ENCODE data around the gene ZFPM1. TPM values are rescaled to one million over a fixed set of nuclear protein-coding genes. Genes with fewer than 3 reads are reported as not detected.

The ZFPM1 gene
- total RNA-seq, 3 donors from 2014 or later = 0.32 to 2.9 (median 2.3) TPM

- H3K27me3 ChIP-seq = peaks cover 0 to 24% of the 10 kb centered on the region in 2 donors
- H3K36me3 ChIP-seq = no peaks in the 10 kb centered on the region
- TF ChIP-seq POLR2AphosphoS5 (IDR thresholded peaks at IDR 0.05) (no peak), POLR2A (IDR thresholded peaks at IDR 0.05) (no peak)
- TF ChIP-seq, protein P1, sequence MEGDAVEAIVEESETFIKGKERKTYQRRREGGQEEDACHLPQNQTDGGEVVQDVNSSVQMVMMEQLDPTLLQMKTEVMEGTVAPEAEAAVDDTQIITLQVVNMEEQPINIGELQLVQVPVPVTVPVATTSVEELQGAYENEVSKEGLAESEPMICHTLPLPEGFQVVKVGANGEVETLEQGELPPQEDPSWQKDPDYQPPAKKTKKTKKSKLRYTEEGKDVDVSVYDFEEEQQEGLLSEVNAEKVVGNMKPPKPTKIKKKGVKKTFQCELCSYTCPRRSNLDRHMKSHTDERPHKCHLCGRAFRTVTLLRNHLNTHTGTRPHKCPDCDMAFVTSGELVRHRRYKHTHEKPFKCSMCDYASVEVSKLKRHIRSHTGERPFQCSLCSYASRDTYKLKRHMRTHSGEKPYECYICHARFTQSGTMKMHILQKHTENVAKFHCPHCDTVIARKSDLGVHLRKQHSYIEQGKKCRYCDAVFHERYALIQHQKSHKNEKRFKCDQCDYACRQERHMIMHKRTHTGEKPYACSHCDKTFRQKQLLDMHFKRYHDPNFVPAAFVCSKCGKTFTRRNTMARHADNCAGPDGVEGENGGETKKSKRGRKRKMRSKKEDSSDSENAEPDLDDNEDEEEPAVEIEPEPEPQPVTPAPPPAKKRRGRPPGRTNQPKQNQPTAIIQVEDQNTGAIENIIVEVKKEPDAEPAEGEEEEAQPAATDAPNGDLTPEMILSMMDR (IDR thresholded peaks at IDR 0.05) = no peak
- no peak overlapping the region for H3K27ac ChIP-seq
- no peaks in the 10 kb centered on the region for H3K4me1 ChIP-seq
- intact Hi-C loops (cut with DNase I; ENCODE audit: low total_unique reads) = no loop called here
- peaks cover 0 to under 1% of the 10 kb centered on the region in 2 donors for H3K9me3 ChIP-seq
- no peak for DNase-seq (ENCODE audit: low spot score in 2 of 2)
- no peak overlapping the region for H3K4me3 ChIP-seq
Measured at GRCh38 chr16:88548985-88549384, 95.9 kb downstream of the ZFPM1 start.

GRCh38 chr16:88549671-88550245 is 96.7 kb downstream of the ZFPM1 start:
- Histone ChIP-seq H3K27ac (no peak overlapping the region), H3K4me1 (no peaks in the 10 kb centered on the region), H3K4me3 (no peak overlapping the region), H3K36me3 (no peaks in the 10 kb centered on the region), H3K27me3 (peaks cover 0 to 28% of the 10 kb centered on the region in 2 donors), H3K9me3 (no peaks in the 10 kb centered on the region)
- intact Hi-C loops (cut with DNase I; ENCODE audit: low total_unique reads) = no loop called here
- DNase-seq (ENCODE audit: low spot score in 2 of 2) = no peak
- TF ChIP-seq, protein P1 (IDR thresholded peaks at IDR 0.05) = no peak
- TF ChIP-seq POLR2A (IDR thresholded peaks at IDR 0.05) (no peak), POLR2AphosphoS5 (IDR thresholded peaks at IDR 0.05) (no peak)

- H3K27me3 ChIP-seq = peaks cover 0 to 31% of the 10 kb centered on the region in 2 donors
- intact Hi-C loops (cut with DNase I; ENCODE audit: low total_unique reads) = no loop called here
- H3K4me3 ChIP-seq = no peak overlapping the region
Measured at GRCh38 chr16:88550246-88550661, 97.2 kb downstream of the ZFPM1 start.

DNA sequence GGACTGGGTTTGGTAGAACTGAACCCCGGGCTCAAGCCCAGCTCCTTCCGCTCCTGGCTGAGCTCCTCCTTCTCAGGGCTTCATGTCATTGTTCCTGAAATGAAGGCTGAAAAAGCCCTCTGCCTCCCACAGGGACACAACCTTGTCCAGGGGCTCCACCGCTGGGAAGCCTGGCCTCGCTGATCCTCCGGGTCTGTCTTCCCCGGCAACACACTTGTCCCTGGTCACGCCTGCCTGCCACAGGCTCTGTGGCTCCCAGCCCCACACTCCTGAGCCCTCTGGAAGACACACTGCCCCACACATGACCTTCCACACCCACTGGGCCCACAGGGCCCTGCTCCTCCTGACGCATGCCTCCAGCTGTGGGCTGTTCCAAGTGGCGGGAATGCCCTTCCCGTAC is 99.1 kb downstream of the ZFPM1 start:
- TF ChIP-seq, protein P1 (IDR thresholded peaks at IDR 0.05) = no peak
- TF ChIP-seq POLR2A (IDR thresholded peaks at IDR 0.05) (no peak), POLR2AphosphoS5 (IDR thresholded peaks at IDR 0.05) (no peak)
- no peak overlapping the region for H3K27ac ChIP-seq
- peaks cover 0 to 23% of the 10 kb centered on the region in 2 donors for H3K27me3 ChIP-seq
- no peak for DNase-seq (ENCODE audit: low spot score in 2 of 2)
- no peaks in the 10 kb centered on the region for H3K36me3 ChIP-seq
- intact Hi-C loops (cut with DNase I; ENCODE audit: low total_unique reads) = no loop called here
- no peak overlapping the region for H3K4me3 ChIP-seq
- H3K9me3 ChIP-seq = no peaks in the 10 kb centered on the region
- no peaks in the 10 kb centered on the region for H3K4me1 ChIP-seq

More at GRCh38 chr16:88550246-88550661, 97.2 kb downstream of the ZFPM1 start:
- no peak for DNase-seq (ENCODE audit: low spot score in 2 of 2)
- Histone ChIP-seq H3K9me3 (no peaks in the 10 kb centered on the region), H3K27ac (no peak overlapping the region), H3K4me1 (no peaks in the 10 kb centered on the region), H3K36me3 (no peaks in the 10 kb centered on the region)
- no peak for TF ChIP-seq POLR2A (IDR thresholded peaks at IDR 0.05)
- TF ChIP-seq, protein P1 (IDR thresholded peaks at IDR 0.05) = no peak
- TF ChIP-seq POLR2AphosphoS5 (IDR thresholded peaks at IDR 0.05) = no peak

DNA sequence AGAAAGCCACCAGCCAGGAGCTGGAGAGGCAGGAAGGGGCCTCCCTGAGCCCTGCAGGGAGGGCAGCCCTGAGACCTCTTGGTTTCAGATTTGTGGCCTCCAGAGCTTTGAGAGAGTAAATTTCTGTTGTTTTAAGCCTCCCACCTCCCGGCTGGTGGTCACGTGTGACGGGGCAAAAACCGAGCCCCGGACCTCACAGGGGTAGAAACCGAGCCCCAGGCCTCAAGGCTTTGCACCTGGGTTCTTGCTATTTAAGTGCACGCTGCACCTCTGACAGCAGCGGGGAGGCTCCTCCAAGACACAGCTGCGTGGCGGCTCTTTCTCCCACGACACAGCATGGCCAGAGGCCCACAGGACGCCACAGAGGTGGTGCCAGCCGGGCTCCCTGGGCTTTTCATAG is 99.7 kb downstream of the ZFPM1 start:
- Histone ChIP-seq H3K9me3 (no peaks in the 10 kb centered on the region), H3K36me3 (no peaks in the 10 kb centered on the region), H3K27ac (no peak overlapping the region), H3K4me3 (no peak overlapping the region), H3K27me3 (peaks cover 0 to 27% of the 10 kb centered on the region in 2 donors), H3K4me1 (no peaks in the 10 kb centered on the region)
- intact Hi-C loops (cut with DNase I; ENCODE audit: low total_unique reads) = no loop called here
- TF ChIP-seq POLR2AphosphoS5 (IDR thresholded peaks at IDR 0.05) (no peak), POLR2A (IDR thresholded peaks at IDR 0.05) (no peak)
- TF ChIP-seq, protein P1 (IDR thresholded peaks at IDR 0.05) = no peak
- DNase-seq (ENCODE audit: low spot score in 2 of 2) = no peak
